Activated CD8-positive, alpha-beta T cell treated with anti-CD3 and anti-CD28 coated beads for 36 hours (primary cell): Measurements from ENCODE around the gene FETUB. TPM values are rescaled to one million over a fixed set of nuclear protein-coding genes. Genes with fewer than 3 reads are reported as not detected.
"Not testable (repeated sequence)": the region's sequence is repeated elsewhere in the genome, so short reads cannot be mapped to it uniquely, and the experiment has no call there.

Experiments
- ATAC-seq: fragments of 200-7000 bp; cut with Tn5 transposase; one replicate; pipeline ENCODE4 v1.10.0; 2021; ENCODE audit warnings: mild to moderate bottlenecking, moderate library complexity
- CTCF ChIA-PET: fragments of 350-600 bp; sonication (Branson Sonifier 250); formaldehyde crosslinking; loops from one replicate; lab custom pipeline; 2021; ENCODE audit warnings: antibody characterized with exemption; lab: Charles Lee
- POLR2A ChIA-PET: fragments of 350-600 bp; sonication (Branson Sonifier 250); formaldehyde crosslinking; loops from one replicate; lab custom pipeline; 2021; ENCODE audit warnings: antibody characterized with exemption; lab: Charles Lee
- DNase-seq: peaks from one replicate; pipeline ENCODE4 v3.0.0-alpha.2; 2020
- H3K27ac Mint-ChIP-seq: one replicate; pipeline ENCODE4 v1.8.0; 2021; ENCODE audit warnings: mild to moderate bottlenecking, mixed read lengths
- H3K27me3 Mint-ChIP-seq: one replicate; pipeline ENCODE4 v1.8.0; 2021; ENCODE audit warnings: mixed read lengths
- H3K36me3 Mint-ChIP-seq: one replicate; pipeline ENCODE4 v1.8.0; 2021; ENCODE audit warnings: low read depth, mixed read lengths
- H3K4me1 Mint-ChIP-seq: one replicate; pipeline ENCODE4 v1.8.0; 2021; ENCODE audit warnings: low read depth, mixed read lengths
- H3K4me3 Mint-ChIP-seq: one replicate; pipeline ENCODE4 v1.8.0; 2021; ENCODE audit warnings: mild to moderate bottlenecking, moderate library complexity, mixed read lengths
- H3K9me3 Mint-ChIP-seq: one replicate; pipeline ENCODE4 v1.8.0; 2021; ENCODE audit warnings: mixed read lengths
- CTCF ChIP-seq: fragments of 200-600 bp; IDR thresholded peaks from one replicate; pipeline ENCODE4 v1.8.0; 2022; ENCODE audit warnings: antibody characterized with exemption, mild to moderate bottlenecking
- intact Hi-C: fragments of 100-400 bp; cut with micrococcal nuclease; formaldehyde crosslinking; loops from one replicate; pipeline ENCODE4 v1.10.0; 2022
- total RNA-seq, 2 experiments: library from RNA; stranded (reverse); gene quantifications; one replicate each; pipeline ENCODE4 v1.2.3, GENCODE V29; 2021

Gene FETUB
- total RNA-seq, 2 experiments from 2014 or later, result not detected

GRCh38 chr3:186683979-186684378, 43.8 kb downstream of the FETUB start:
- Mint-ChIP-seq H3K36me3 (peaks cover 3% of the 10 kb centered on the region), H3K27ac (no peak overlapping the region), H3K27me3 (peaks cover 37% of the 10 kb centered on the region), H3K4me3 (no peak overlapping the region), H3K4me1 (no peaks in the 10 kb centered on the region), H3K9me3 (peaks cover 11% of the 10 kb centered on the region)
- POLR2A ChIA-PET, result no interaction called here
- CTCF ChIA-PET, result no interaction called here
- intact Hi-C loops, result no loop called here
- ATAC-seq (no peak), DNase-seq (no peak)
- no peak for TF ChIP-seq CTCF

GRCh38 chr3:186686475-186686874, 46.3 kb downstream of the FETUB start:
- CTCF ChIA-PET, H3K4me1 Mint-ChIP-seq, H3K27ac Mint-ChIP-seq, POLR2A ChIA-PET, ATAC-seq, intact Hi-C loops, DNase-seq, H3K36me3 Mint-ChIP-seq, H3K4me3 Mint-ChIP-seq: not testable (repeated sequence)
- Mint-ChIP-seq H3K9me3 (peaks cover 11% of the 10 kb centered on the region), H3K27me3 (peaks cover 35% of the 10 kb centered on the region)

- H3K27me3 Mint-ChIP-seq, result peaks cover 39% of the 10 kb centered on the region
- no peak for DNase-seq
- peaks cover 3% of the 10 kb centered on the region for H3K36me3 Mint-ChIP-seq
- no peak for TF ChIP-seq CTCF
- H3K9me3 Mint-ChIP-seq, result peaks cover 11% of the 10 kb centered on the region
- H3K4me1 Mint-ChIP-seq, result peaks cover 3% of the 10 kb centered on the region
- no peak overlapping the region for H3K4me3 Mint-ChIP-seq
- ATAC-seq, result no peak
- intact Hi-C loops, result no loop called here
- no peak overlapping the region for H3K27ac Mint-ChIP-seq
- ChIA-PET CTCF (interaction anchor here (1.6 kb wide), 1 partner anchor 70 kb away, joined by 3 read pairs; no protein-coding TSS in a partner anchor), POLR2A (no interaction called here)
These were observed 47.0 kb downstream of the FETUB start for GRCh38 chr3:186687120-186687651.

- H3K27ac Mint-ChIP-seq, H3K9me3 Mint-ChIP-seq, DNase-seq, CTCF ChIA-PET, POLR2A ChIA-PET, H3K36me3 Mint-ChIP-seq, H3K4me3 Mint-ChIP-seq, ATAC-seq, intact Hi-C loops, H3K4me1 Mint-ChIP-seq: not testable (repeated sequence)
- peaks cover 29% of the 10 kb centered on the region for H3K27me3 Mint-ChIP-seq
These were observed 50.1 kb downstream of the FETUB start for GRCh38 chr3:186690304-186690703.

- H3K27me3 Mint-ChIP-seq, result peaks cover 18% of the 10 kb centered on the region
- H3K4me1 Mint-ChIP-seq, result peaks cover 3% of the 10 kb centered on the region
- ChIA-PET CTCF (interaction anchor here (1.2 kb wide), 1 partner anchor 16 kb away, joined by 3 read pairs; no protein-coding TSS in a partner anchor), POLR2A (no interaction called here)
- no peak for TF ChIP-seq CTCF
- intact Hi-C loops, result no loop called here
- H3K27ac Mint-ChIP-seq, result no peak overlapping the region
- H3K9me3 Mint-ChIP-seq, result no peaks in the 10 kb centered on the region
- H3K4me3 Mint-ChIP-seq, result no peak overlapping the region
- ATAC-seq (no peak), DNase-seq (no peak)
- H3K36me3 Mint-ChIP-seq, result no peaks in the 10 kb centered on the region
These were observed 51.5 kb downstream of the FETUB start for GRCh38 chr3:186691676-186692075.

- Mint-ChIP-seq H3K27ac (no peak overlapping the region), H3K36me3 (no peaks in the 10 kb centered on the region), H3K27me3 (peaks cover 17% of the 10 kb centered on the region), H3K4me1 (peaks cover 3% of the 10 kb centered on the region), H3K4me3 (no peak overlapping the region), H3K9me3 (no peaks in the 10 kb centered on the region)
- no peak for ATAC-seq
- no peak for TF ChIP-seq CTCF
- ChIA-PET POLR2A (no interaction called here), CTCF (no interaction called here)
- no peak for DNase-seq
- intact Hi-C loops, result no loop called here
These were observed 53.6 kb downstream of the FETUB start for GRCh38 chr3:186693843-186694242.
